Measurements from ENCODE around the gene CGB2. TPM values are rescaled to one million over a fixed set of nuclear protein-coding genes. Genes with fewer than 3 reads are reported as not detected.

CGB2 gene
- total and polyA plus RNA-seq, 2 donors from 2014 or later: not detected

DNA sequence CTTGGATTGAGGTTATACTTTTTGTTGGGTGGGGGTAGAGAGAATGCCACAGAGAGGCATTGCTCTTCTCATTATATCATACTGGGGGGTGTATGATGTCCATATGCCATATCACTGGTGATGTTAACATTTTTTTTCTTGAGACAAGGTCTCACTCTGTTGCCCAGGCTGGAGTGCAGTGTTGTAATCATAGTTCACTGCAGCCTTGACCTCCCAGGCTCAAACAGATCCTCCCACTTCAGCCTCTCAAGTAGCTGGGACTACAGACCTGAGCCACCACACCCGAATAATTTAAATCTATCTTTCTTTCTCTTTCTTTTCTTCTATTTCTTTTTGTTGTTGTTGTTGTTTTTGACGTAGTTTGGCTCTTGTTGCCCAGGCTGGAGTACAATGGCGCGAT lies 48.7 kb downstream of the CGB2 start:
- Histone ChIP-seq H3K27ac (ENCODE audit: low read depth in 2 of 2, low read length in 2 of 2) (no peak overlapping the region), H3K27me3 (ENCODE audit: control insufficient read depth, insufficient read depth, low read length) (no peaks in the 10 kb centered on the region), H3K36me3 (ENCODE audit: control insufficient read depth in 2 of 3, insufficient read depth in 3 of 3, low read length in 3 of 3) (no peaks in the 10 kb centered on the region), H3K4me1 (ENCODE audit: control insufficient read depth in 2 of 3, insufficient read depth in 2 of 3, low read depth in 1 of 3, low read length in 3 of 3) (no peaks in the 10 kb centered on the region), H3K9me3 (ENCODE audit: control insufficient read depth in 2 of 3, insufficient read depth in 1 of 3, low read length in 3 of 3) (no peaks in the 10 kb centered on the region), H3K4me3 (ENCODE audit: low read length in 3 of 3) (no peak overlapping the region), H3K9ac (ENCODE audit: low read length in 3 of 3) (no peak overlapping the region)
- intact Hi-C loops (cut with DNase I): no loop called here
- FAIRE-seq: no peak
- no peak for DNase-seq
- TF ChIP-seq, protein P1, sequence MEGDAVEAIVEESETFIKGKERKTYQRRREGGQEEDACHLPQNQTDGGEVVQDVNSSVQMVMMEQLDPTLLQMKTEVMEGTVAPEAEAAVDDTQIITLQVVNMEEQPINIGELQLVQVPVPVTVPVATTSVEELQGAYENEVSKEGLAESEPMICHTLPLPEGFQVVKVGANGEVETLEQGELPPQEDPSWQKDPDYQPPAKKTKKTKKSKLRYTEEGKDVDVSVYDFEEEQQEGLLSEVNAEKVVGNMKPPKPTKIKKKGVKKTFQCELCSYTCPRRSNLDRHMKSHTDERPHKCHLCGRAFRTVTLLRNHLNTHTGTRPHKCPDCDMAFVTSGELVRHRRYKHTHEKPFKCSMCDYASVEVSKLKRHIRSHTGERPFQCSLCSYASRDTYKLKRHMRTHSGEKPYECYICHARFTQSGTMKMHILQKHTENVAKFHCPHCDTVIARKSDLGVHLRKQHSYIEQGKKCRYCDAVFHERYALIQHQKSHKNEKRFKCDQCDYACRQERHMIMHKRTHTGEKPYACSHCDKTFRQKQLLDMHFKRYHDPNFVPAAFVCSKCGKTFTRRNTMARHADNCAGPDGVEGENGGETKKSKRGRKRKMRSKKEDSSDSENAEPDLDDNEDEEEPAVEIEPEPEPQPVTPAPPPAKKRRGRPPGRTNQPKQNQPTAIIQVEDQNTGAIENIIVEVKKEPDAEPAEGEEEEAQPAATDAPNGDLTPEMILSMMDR (IDR thresholded peaks at IDR 0.05; ENCODE audit: borderline replicate concordance, extremely low read depth, insufficient read depth): no peak

DNA sequence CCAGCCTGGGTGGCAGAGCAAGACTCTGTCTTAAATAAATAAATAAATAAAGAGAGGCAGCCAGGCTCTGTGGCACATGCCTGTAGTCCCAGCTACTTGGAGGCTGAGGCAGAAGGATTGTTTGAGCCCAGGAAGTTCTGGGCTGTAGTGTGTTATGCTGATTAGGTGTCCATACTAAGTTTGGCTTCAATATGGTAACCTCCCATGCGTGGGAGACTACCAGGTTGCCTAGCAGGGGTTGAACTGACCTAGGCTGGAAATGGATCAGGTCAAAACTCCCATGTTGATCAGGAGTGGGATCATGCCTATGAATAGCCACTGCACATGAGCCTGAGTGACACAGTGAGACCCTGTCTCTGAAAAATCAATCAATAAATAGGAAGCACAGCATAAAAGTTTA lies 49.6 kb downstream of the CGB2 start:
- TF ChIP-seq, protein P1 (IDR thresholded peaks at IDR 0.05; ENCODE audit: borderline replicate concordance, extremely low read depth, insufficient read depth): no peak
- no peak for FAIRE-seq
- intact Hi-C loops (cut with DNase I): no loop called here

More for the DNA sequence above, 49.6 kb downstream of the CGB2 start:
- Histone ChIP-seq H3K36me3 (ENCODE audit: control insufficient read depth in 2 of 3, insufficient read depth in 3 of 3, low read length in 3 of 3) (no peaks in the 10 kb centered on the region), H3K27ac (ENCODE audit: low read depth in 2 of 2, low read length in 2 of 2) (no peak overlapping the region), H3K4me1 (ENCODE audit: control insufficient read depth in 2 of 3, insufficient read depth in 2 of 3, low read depth in 1 of 3, low read length in 3 of 3) (peaks cover 0 to 4% (median 2%) of the 10 kb centered on the region in 3 donors), H3K9ac (ENCODE audit: low read length in 3 of 3) (no peak overlapping the region), H3K27me3 (ENCODE audit: control insufficient read depth, insufficient read depth, low read length) (no peaks in the 10 kb centered on the region), H3K9me3 (ENCODE audit: control insufficient read depth in 2 of 3, insufficient read depth in 1 of 3, low read length in 3 of 3) (no peaks in the 10 kb centered on the region), H3K4me3 (ENCODE audit: low read length in 3 of 3) (no peak overlapping the region)
- no peak for DNase-seq

Small RNA genes within 50 kb of the gene (microRNA-seq; reads per million reads assigned to microRNA genes)
- gene MIR6798: not detected

Other genes with a start within 250 kb of the CGB2 start
- gene BCAT2, start 220.9 kb upstream of the CGB2 start, total RNA-seq: 55.3 TPM
- 69.4 TPM for gene BCAT2, start 220.9 kb upstream of the CGB2 start, polyA plus RNA-seq (ENCODE audit: insufficient read depth, low read depth, low replicate concordance)
- gene HSD17B14, start 195.4 kb upstream of the CGB2 start, total RNA-seq: 5.2 TPM
- gene HSD17B14, start 195.4 kb upstream of the CGB2 start, polyA plus RNA-seq (ENCODE audit: insufficient read depth, low read depth, low replicate concordance): 141 TPM
- gene PLEKHA4, start 163.3 kb upstream of the CGB2 start, total RNA-seq: 79.1 TPM
- 22.9 TPM for gene PLEKHA4, start 163.3 kb upstream of the CGB2 start, polyA plus RNA-seq (ENCODE audit: insufficient read depth, low read depth, low replicate concordance)
- gene PPP1R15A, start 159.5 kb upstream of the CGB2 start, total RNA-seq: 45.1 TPM
- 24.7 TPM for gene PPP1R15A, start 159.5 kb upstream of the CGB2 start, polyA plus RNA-seq (ENCODE audit: insufficient read depth, low read depth, low replicate concordance)
- not detected for gene TULP2, start 133.1 kb upstream of the CGB2 start, total RNA-seq
- not detected for gene TULP2, start 133.1 kb upstream of the CGB2 start, polyA plus RNA-seq (ENCODE audit: insufficient read depth, low read depth, low replicate concordance)
- 265 TPM for gene NUCB1, start 131.6 kb upstream of the CGB2 start, total RNA-seq
- 503 TPM for gene NUCB1, start 131.6 kb upstream of the CGB2 start, polyA plus RNA-seq (ENCODE audit: insufficient read depth, low read depth, low replicate concordance)
- 0.60 TPM for gene DHDH, start 98.2 kb upstream of the CGB2 start, total RNA-seq
- 26.3 TPM for gene DHDH, start 98.2 kb upstream of the CGB2 start, polyA plus RNA-seq (ENCODE audit: insufficient read depth, low read depth, low replicate concordance)
- gene BAX, start 77.0 kb upstream of the CGB2 start, total RNA-seq: 76.7 TPM
- 141 TPM for gene BAX, start 77.0 kb upstream of the CGB2 start, polyA plus RNA-seq (ENCODE audit: insufficient read depth, low read depth, low replicate concordance)
- 1,841 TPM for gene FTL, start 66.6 kb upstream of the CGB2 start, total RNA-seq
- 17,016 TPM for gene FTL, start 66.6 kb upstream of the CGB2 start, polyA plus RNA-seq (ENCODE audit: insufficient read depth, low read depth, low replicate concordance)
- 41.5 TPM for gene GYS1, start 38.6 kb upstream of the CGB2 start, total RNA-seq
- gene GYS1, start 38.6 kb upstream of the CGB2 start, polyA plus RNA-seq (ENCODE audit: insufficient read depth, low read depth, low replicate concordance): 23.9 TPM
- gene RUVBL2, start 38.0 kb upstream of the CGB2 start, total RNA-seq: 57.0 TPM
- gene RUVBL2, start 38.0 kb upstream of the CGB2 start, polyA plus RNA-seq (ENCODE audit: insufficient read depth, low read depth, low replicate concordance): 83.6 TPM
- not detected for gene LHB, start 14.8 kb upstream of the CGB2 start, total RNA-seq
- not detected for gene LHB, start 14.8 kb upstream of the CGB2 start, polyA plus RNA-seq (ENCODE audit: insufficient read depth, low read depth, low replicate concordance)
- not detected for gene CGB3, start 7.6 kb upstream of the CGB2 start, total RNA-seq
- not detected for gene CGB3, start 7.6 kb upstream of the CGB2 start, polyA plus RNA-seq (ENCODE audit: insufficient read depth, low read depth, low replicate concordance)
- not detected for gene CGB1, start 5.0 kb downstream of the CGB2 start, total RNA-seq
- not detected for gene CGB1, start 5.0 kb downstream of the CGB2 start, polyA plus RNA-seq (ENCODE audit: insufficient read depth, low read depth, low replicate concordance)
- gene CGB5, start 12.0 kb downstream of the CGB2 start, total RNA-seq: not detected
- gene CGB5, start 12.0 kb downstream of the CGB2 start, polyA plus RNA-seq (ENCODE audit: insufficient read depth, low read depth, low replicate concordance): not detected
- gene CGB8, start 17.2 kb downstream of the CGB2 start, total RNA-seq: not detected
- not detected for gene CGB8, start 17.2 kb downstream of the CGB2 start, polyA plus RNA-seq (ENCODE audit: insufficient read depth, low read depth, low replicate concordance)
- gene CGB7, start 25.9 kb downstream of the CGB2 start, total RNA-seq: not detected
- not detected for gene CGB7, start 25.9 kb downstream of the CGB2 start, polyA plus RNA-seq (ENCODE audit: insufficient read depth, low read depth, low replicate concordance)
- 0.28 TPM for gene NTF4, start 32.9 kb downstream of the CGB2 start, total RNA-seq
- gene NTF4, start 32.9 kb downstream of the CGB2 start, polyA plus RNA-seq (ENCODE audit: insufficient read depth, low read depth, low replicate concordance): not detected
- gene KCNA7, start 40.8 kb downstream of the CGB2 start, total RNA-seq: not detected
- not detected for gene KCNA7, start 40.8 kb downstream of the CGB2 start, polyA plus RNA-seq (ENCODE audit: insufficient read depth, low read depth, low replicate concordance)
- gene SNRNP70, start 53.6 kb downstream of the CGB2 start, total RNA-seq: 203 TPM
- gene SNRNP70, start 53.6 kb downstream of the CGB2 start, polyA plus RNA-seq (ENCODE audit: insufficient read depth, low read depth, low replicate concordance): 144 TPM
- gene LIN7B, start 82.5 kb downstream of the CGB2 start, total RNA-seq: 4.7 TPM
- gene LIN7B, start 82.5 kb downstream of the CGB2 start, polyA plus RNA-seq (ENCODE audit: insufficient read depth, low read depth, low replicate concordance): 9.7 TPM
- 0.82 TPM for gene C19orf73, start 87.3 kb downstream of the CGB2 start, total RNA-seq
- 3.9 TPM for gene C19orf73, start 87.3 kb downstream of the CGB2 start, polyA plus RNA-seq (ENCODE audit: insufficient read depth, low read depth, low replicate concordance)
- gene PPFIA3, start 87.7 kb downstream of the CGB2 start, total RNA-seq: 7.1 TPM
- gene PPFIA3, start 87.7 kb downstream of the CGB2 start, polyA plus RNA-seq (ENCODE audit: insufficient read depth, low read depth, low replicate concordance): 20.0 TPM
- 7.0 TPM for gene HRC, start 123.5 kb downstream of the CGB2 start, total RNA-seq
- 4.2 TPM for gene HRC, start 123.5 kb downstream of the CGB2 start, polyA plus RNA-seq (ENCODE audit: insufficient read depth, low read depth, low replicate concordance)
- 89.1 TPM for gene TRPM4, start 125.9 kb downstream of the CGB2 start, total RNA-seq
- 47.6 TPM for gene TRPM4, start 125.9 kb downstream of the CGB2 start, polyA plus RNA-seq (ENCODE audit: insufficient read depth, low read depth, low replicate concordance)

Measured in kidney (tissue), 14 donors.